Measurements from ENCODE around the gene BSN.
"Not testable (repeated sequence)": the region's sequence is repeated elsewhere in the genome, so short reads cannot be mapped to it uniquely, and the experiment has no call there.

Gene BSN

DNA sequence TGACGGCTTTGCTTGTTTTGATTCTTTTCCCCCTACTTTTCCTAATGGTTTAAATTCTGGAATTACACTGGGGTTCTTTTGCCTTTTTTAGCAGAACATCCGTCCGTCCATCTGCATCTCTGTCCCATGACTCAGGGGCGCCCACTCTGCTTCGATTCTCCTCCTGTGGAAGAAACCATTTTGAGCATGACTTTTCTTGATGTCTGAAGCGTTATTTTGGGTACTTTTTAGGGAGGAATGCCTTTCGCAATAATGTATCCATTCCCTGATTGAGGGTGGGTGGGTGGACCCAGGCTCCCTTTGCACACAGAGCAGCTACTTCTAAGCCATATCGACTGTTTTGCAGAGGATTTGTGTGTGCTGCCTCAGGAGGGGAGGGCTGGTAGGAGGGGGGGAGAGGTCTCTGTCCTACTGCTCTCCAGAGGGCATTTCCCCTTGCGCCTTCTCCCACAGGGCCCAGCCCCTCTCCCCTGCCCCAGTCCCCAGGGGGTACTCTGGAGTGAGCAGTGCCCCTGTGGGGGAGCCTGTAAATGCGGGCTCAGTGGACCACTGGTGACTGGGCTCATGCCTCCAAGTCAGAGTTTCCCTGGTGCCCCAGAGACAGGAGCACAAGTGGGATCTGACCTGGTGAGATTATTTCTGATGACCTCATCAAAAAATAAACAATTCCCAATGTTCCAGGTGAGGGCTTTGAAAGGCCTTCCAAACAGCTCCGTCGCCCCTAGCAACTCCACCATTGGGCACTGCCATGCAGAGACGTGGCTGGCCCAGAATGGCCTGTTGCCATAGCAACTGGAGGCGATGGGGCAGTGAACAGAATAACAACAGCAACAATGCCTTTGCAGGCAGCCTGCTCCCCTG, 19.5 kb upstream of the BSN start:
- no peak for DNase-seq

DNA sequence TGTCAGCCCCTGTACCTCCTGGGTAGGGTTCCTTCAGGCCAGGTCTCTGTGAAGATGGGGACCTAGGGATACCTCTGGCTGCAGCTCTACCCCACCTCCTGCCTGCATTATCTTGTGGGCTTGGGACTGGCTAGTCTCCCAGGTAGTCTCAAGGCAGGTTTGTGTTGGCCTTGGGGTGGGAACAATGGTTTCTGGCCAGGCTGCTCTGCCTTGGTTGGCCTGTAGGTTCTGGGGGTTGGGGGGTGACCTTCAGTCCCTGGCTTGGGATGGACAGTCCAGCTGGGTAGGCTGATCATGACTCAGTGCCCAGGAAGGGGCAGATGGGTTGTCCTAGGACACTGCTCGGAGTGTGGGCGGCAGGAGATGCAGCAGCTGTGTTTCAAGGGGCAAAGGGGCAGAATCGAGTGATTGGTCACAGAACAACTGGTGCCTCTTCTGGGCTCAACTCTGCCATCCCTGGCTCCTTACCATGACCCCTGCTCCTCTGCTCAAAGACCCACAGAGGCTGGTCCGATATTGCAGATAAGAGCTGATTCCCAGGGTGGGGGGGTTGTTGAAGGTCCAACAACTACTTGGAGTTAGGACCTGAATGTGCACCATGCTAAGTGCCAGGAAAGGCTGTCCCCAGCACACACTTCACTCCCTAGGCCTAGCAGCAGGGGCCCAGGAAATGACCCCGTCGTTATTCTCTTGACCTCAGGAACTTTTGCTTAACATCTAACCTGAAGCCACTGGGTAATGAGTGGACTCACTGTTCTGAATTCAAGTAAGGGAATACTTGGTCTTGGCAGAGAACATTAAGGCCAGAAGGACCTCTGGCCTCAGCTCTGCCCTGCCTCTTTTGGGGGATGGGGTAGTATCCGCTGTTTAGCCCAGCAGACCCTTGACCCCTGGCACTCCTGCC, 18.1 kb upstream of the BSN start:
- no peak for DNase-seq

DNA sequence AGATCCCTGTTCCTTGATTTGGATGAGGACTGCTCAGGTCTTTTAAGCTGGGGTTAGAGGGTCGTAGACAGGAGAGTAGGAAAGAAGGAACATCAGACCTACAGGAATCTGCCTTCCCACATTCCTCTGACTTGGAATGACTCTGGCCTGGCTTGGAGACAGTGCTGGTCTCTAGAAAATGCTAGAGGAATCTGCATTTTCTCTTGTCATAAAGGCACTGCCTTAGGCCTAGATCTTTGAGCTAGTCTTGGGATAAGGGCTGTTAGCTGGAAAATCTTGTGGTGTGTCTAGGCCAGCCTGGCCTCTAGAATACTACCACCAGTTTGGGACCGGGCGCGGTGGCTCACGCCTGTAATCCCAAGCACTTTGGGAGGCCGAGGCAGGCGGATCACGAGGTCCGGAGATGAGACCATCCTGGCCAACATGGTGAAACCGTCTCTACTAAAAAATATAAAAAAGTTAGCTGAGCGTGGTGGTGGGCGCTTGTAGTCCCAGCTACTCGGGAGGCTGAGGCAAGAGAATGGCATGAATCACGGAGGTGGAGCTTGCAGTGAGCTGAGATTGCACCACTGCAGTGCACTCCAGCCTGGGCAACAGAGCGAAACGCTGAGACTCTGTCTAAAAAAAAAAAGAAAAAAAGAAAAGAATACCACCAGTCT, 17.3 kb upstream of the BSN start:
- DNase-seq: no peak

DNA sequence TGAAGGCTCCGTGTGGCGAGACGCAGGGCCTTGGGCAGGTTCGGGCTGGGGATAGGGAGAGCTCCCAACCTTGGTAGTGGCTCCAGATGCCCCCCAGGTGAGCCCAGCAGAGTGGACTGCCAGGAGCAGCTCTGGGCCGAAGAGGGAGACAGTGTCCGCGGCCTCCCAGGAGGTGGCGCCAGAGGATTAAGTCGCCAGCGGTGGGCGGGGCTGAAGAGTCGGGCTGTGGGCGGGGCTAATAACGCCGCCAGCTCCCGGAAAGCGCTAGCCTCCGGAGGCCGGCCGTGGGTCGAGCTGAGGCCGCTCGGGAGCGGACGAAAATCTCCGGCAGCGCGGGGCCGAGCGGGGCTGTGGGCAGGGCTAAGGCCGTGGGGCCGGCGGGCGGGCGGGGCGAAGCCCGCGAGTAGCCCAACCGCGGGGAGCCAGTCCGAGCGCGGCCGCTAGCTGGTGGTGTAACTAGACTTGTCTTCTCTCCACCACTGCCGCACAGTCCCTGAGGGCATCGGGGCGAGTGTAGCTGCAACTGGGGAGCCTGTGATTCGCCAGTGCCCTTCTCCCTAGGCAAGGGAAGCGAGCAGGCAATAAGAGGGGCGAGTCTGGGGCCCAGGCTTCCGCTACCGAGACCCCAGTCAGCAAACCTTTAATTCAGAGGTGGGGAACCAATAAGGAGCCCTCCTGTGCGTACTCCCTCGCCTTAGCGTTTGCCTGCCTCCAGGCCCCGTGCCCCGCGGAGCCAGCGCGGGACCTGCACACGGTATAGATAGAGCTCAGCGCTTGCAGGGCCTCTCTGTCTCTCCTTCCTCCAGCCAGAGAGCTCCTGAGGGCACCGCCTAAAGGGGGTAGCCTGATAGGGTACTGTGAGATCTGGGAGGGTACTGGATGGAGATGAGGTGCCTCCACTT, 14.4 kb upstream of the BSN start:
- peak; percentile 91 for DNase-seq

DNA sequence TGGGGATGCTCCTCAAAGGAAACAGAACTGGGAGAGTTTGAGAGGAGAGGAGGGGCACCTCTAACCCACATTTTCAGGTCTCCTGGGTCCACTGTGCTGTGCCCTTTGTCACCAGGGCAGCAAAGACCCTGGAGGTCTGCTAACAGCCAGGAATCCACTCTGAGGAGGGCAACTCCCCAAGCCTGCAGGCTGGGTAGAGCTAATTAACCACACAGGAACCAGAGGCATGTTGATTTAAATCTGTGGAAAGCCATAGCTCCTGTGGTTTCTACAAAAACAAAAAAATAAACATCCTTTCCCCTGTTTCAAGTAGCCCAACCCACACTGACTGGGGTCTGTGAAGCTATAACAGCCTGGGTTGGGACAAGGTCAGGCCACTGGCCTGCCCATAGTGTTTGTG, 2.2 kb upstream of the BSN start:
- no peak for DNase-seq

DNA sequence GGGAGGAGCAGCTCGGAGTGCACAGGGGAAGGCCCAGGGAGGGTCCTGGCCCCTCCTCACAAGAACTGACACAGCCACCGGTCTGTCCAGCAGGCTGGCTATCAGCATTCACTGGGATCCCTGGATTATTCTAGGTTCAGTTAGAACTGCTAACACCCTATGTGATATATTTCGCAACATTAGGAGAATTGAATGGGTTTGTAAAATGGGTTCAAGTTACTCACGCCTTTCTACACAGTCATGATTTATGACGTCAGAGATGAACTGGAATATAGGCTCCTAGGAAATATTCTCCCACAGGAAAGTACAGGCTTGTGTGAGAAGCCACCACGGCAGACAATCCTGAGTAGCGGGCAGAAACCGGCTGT, 969 bp upstream of the BSN start:
- DNase-seq: no peak

DNA sequence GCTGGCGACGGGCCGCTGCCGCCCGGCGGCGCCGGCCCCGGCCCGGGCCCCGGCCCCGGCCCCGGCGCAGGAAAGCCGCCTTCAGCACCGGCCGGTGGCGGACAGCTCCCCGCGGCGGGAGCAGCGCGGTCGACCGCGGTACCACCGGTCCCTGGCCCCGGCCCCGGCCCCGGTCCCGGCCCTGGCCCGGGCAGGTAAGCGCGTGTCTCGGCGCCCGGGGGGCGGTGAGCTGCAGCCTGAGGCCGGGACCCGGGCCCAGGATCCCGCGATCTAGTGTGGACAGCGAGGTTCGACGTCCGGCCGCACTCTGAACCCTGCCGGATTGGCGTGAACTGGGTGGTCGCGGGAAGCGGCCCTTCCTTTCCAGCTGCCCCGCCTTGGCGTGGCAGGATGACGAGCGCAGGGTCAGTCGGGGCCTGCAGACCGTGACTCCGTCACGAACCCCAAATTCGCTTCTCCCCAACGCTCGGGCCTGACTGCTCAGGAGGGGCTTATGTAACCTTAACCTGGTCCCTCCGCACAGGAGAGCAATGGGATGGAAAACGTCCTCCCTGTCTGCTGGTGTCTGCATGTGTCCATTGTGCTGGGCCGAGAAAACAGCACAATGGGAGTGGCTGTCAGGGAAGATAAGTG, 472 bp downstream of the BSN start:
- no peak for DNase-seq

DNA sequence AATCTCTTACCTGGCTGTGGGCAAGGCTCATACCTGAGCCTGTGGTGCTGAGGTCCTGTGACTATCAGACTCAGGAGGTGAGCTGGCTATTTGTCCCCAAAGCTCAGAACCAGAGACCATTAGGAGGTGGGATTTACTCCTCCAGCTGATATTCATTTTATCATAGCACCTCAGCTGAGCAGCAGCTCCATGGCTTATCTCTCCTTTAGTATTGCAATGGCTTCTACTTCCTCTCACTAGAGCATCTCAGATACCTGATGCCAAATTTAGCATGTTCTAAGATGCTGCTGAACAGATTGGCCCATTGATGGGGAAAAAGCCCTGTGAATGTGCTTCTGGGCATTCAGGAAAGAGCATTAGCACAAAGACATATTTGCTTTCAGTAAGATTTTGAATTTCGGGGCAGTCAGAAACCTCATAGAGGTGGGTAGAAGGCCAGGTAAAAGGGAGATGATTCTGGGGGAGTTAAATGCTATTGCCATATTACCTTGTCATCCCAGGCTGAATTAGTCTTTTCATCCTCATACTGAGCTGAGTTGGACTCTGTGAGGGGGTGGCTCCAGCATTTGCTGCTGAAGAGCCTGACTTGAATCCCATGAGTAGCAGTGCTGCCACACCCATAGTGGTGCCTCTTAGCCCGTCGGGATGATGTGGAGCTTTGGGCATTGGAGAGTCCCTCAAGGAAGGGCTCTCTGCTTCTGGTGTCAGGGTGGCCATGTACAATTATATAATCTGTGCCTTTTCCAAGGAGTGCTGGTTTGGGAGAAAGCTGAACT, 2.4 kb downstream of the BSN start:
- no peak for DNase-seq

DNA sequence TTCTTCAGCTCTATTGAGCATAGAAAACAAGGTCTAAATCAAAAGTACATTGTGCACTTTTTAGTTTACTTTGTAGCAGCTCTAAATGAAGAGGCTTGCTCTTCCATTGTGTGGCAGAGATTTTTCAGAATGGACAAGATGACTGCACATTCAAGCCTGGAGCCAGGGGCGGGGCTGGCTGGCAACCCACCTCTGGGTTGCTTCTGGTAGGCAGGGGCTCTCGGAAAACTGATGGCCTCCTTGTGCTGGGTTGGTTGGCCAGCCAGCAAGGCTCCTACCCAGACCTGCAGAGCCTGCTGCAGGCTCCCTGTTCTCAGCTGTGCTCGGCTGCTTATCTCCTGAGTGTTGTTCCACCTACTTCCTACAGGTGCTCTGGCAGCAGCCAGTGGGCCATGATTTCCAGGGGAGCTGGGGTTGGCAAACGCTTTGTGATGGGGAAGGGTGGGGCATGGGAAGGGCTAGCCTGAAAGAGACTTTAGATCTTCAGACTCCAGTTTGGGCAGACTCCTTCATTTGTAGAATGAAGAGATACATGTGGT, 8.8 kb downstream of the BSN start:
- DNase-seq: no peak

DNA sequence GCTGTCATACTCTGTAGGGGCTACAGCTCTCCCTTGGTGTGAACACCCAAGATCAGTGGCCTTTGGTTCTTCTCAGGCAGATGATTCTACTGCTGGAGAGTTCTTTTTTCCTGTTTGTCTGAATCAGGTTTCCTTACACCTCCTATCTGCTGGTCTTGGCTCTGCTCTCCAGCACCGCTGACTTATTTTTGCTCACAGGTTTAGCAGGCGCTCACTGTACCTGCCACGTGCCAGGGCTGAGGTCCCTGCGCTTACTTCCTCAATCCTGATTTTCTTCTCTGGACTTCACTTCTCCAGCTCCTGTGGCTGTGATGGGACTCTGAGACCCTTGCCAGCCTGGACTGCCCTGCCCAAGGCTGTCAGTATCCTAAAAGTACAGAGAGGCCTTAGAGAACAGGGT, 9.5 kb downstream of the BSN start:
- no peak for DNase-seq

DNA sequence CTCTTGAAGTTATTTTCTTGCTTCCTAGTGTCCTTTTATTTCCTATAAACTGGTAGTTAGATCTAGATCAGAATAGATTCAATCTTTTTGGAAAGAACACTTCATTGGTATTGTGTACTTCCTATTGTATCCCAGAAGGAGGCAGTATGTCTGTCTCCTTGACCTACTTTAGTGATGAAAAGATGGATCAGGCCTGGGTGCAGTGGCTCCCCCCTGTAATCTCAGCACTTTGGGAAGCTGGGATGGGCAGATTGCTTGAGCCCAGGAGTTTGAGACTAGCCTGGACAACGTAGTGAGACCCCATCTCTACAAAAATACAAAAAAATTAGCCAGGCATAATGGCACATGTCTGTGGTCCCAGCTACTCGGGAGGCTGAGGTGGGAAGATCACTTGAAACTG, 12.0 kb downstream of the BSN start:
- DNase-seq: no peak

DNA sequence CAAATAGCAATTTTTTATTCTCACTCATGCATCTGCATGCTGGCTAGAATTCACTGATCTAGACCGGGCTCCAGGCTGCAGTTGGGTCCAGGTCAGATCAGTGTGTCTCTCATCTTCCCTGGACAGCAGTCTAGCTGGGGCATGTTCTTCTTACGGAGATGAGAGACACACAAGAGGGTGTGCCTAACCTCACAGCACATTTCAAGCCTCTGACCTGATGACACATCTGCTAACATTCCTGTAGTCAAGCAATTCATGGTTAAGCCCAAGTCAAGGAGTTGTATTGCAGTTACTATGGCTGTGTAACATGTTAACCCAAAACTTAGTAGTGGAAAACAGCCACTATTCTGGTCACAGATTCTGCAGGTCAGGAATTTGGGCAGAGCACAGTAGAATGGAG, 13.1 kb downstream of the BSN start:
- DNase-seq: no peak

DNA sequence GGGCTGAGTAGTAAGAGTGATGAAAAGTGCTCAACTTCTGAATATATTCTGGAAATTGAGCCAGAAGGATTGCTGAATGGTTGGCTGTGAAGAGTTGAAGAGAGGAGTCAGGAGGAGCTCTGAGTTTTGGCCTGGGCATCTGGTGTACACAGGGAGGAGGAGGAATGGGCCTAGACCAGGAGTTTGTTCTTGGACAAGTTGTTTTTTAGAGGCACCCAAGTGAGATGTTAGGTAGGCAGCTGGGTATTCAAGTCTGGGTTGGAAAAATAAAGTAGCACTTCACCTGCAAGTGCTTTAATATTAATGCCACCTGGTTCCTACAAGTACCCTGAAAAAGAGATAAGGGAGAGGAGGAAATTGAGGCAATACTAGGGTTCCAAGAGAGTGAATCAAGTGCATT, 14.7 kb downstream of the BSN start:
- DNase-seq: no peak

DNA sequence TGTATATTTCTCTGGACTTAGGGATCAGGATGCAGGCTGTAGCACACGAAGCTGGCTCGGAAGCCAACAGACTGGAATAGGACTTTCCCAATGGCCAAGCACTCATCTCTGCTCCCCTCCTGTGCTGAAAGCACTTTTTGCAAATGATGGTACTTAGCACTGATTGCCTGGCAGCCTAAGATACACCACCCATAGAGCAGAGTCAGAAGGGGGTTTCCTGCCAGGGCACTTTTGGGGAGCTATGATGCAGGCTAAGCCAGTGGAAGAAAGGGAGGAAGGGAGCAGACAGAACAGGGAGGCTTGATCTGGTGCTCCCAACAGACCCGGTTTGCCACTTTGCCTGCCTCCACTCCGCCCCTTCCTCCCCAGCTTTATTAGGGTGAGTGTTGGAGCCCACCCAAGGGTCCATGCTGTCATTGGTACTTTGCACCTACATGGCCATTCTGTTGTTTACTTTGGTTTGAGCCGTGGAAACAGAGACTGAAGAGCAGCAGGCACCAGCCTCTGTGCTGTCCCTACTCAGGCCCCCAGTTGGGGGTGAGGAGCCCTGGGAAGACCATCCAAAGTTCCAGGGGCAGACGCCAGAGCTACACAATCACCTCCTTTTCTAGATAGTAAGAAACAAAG, 15.9 kb downstream of the BSN start:
- no peak for DNase-seq

DNA sequence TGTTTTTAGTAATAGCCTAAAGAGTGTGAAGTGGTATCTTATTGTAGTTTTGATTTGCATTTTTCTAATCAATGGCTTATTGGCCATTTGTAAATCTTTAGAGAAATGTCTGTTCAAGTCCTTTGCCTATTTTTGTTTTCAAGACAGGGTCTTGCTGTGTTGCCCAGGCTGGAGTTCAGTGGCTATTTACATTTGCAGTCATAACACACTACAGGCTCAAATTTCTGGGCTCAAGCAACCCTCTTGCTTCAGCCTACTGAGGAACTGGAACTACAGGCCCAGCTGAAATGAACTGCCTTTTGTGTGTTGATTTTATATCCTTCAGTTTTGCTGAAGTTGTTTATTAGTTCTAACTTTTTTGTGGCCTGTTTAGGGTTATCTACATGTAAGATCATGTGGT, 27.9 kb downstream of the BSN start:
- no peak for DNase-seq

DNA sequence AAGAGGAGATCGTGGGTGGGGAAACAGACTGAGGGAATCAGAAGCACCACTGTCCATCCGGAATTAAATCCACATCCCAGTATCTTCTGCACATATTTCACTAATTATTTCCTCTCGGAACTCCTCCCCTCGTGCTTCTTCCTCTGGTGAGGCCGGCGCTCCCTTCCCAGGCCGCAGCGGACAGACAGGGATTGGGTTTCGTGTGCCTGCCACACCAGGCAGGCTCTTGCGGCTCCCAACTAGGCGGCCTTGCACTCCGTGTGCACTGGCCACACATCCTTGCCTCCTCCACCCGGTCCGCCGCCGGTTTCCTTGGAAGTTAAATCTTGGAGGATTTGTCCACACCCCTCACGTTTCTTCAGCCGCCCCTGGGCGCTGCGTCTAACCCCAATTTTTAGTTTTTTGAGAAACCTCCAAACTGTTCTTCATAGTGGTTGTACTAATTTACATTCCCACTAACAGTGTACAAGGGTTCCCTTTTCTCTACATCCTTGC, 31.0 kb downstream of the BSN start:
- DNase-seq: not testable (repeated sequence)

DNA sequence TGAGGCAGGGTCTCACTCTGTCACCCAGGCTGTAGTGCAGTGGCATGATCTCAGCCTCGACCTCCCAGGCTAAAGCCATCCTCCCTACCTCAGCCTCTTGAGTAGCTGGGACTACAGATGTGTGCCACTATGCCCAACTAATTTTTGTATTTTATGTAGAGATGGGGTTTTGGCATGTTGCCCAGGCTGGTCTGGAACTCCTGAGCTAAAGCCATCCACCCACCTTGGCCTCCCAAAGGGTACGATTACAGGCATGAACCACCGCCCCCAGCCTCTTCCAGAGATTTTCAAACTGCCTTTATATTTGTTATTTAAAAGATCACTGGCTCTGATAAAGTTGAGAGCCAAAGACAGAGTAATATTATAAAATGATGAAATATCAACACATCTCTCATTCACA, 37.3 kb downstream of the BSN start:
- no peak for DNase-seq

DNA sequence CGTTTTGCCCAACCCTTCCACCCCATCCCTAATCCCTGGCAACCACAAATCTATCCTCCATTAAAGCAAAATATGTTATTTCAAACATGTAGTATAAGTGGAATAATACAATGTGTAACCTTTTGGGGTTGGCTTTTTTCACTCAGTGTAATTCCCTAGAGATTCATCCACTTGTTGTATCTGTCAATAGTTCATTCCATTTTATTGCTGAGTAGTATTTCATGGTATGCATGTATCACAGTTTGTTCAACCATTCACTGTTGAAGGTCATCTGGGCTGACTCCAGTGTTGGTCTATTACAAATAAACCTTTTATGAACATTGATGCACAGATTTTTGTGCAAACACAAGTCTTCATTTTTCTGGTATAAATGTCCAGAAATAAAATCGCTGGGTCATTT, 38.8 kb downstream of the BSN start:
- DNase-seq: no peak

DNA sequence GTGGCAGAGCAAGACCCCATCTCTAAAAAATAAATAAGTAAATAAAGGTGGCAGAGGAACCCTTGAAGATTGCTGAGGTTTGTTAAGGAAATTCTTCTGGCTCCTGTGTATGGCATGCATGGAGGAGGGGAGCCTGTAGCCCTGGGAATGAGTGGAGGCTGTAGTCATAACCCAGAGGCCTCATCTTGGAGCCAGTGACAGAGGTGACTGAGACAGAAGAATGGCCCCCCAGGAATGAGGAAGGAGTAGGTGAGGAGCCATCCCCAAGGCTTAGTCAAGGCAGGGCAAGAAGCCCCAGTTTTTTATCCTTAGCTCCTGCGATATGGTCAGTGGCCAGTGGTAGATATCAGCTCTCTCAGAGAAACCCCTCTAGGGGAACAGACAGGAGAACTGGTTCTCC, 46.5 kb downstream of the BSN start:
- no peak for DNase-seq

DNA sequence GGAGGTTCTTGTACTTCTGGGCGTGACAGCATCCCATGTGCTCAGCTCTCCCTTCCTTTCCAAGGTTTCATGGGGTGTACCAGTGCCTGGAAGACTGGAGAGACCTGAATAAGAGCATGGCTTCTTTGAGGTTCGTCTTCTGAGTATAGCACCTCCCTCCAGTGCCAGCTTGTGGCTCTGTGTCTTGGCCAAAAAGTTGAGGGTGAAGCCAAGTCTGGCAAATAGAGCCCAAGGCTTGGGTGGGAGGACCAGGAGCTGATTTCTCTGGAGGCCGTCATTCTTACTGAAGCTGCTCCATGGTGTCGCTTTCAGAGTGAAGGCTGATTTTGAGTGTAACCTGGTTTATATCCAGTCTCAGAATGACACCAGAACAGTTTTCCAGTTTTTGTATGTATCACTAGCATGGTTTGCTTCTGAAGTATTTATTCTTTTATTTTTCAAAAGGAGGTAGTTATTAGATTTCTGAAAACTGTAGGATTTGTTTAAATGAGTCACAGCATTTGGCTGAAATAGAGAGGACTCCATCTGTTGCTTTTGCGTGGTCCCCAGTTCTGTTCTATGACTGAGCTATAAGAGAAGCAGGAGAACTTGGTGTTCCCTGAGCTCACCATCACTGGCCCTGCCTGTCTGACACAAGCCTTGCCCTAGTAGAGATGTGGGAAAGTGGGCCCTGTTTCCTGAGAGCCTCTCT, 47.2 kb downstream of the BSN start:
- DNase-seq: no peak

Data from CD4-positive, alpha-beta T cell treated with Interleukin-10 for 1 hour (primary cell).